WI38 (cell line): ENCODE data around the gene WDR77.

Source experiments
- H3K4me3 ChIP-seq: 2 replicates; pipeline ENCODE4 v1.5.1; 2011; ENCODE audit warnings: low read depth, mild to moderate bottlenecking, control low read depth, low read length
- TF ChIP-seq, protein P1 (sequence below): IDR thresholded peaks from 2 replicates; pipeline ENCODE4 v1.5.1; 2012; ENCODE audit warnings: low read depth, mild to moderate bottlenecking, control low read depth, low read length

Gene WDR77

GRCh38 chr1:111449703-111450017, 604 bp upstream of the WDR77 start:
- TF ChIP-seq, protein P1, sequence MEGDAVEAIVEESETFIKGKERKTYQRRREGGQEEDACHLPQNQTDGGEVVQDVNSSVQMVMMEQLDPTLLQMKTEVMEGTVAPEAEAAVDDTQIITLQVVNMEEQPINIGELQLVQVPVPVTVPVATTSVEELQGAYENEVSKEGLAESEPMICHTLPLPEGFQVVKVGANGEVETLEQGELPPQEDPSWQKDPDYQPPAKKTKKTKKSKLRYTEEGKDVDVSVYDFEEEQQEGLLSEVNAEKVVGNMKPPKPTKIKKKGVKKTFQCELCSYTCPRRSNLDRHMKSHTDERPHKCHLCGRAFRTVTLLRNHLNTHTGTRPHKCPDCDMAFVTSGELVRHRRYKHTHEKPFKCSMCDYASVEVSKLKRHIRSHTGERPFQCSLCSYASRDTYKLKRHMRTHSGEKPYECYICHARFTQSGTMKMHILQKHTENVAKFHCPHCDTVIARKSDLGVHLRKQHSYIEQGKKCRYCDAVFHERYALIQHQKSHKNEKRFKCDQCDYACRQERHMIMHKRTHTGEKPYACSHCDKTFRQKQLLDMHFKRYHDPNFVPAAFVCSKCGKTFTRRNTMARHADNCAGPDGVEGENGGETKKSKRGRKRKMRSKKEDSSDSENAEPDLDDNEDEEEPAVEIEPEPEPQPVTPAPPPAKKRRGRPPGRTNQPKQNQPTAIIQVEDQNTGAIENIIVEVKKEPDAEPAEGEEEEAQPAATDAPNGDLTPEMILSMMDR: no peak
- H3K4me3 ChIP-seq: peak overlapping the region; percentile 99

DNA sequence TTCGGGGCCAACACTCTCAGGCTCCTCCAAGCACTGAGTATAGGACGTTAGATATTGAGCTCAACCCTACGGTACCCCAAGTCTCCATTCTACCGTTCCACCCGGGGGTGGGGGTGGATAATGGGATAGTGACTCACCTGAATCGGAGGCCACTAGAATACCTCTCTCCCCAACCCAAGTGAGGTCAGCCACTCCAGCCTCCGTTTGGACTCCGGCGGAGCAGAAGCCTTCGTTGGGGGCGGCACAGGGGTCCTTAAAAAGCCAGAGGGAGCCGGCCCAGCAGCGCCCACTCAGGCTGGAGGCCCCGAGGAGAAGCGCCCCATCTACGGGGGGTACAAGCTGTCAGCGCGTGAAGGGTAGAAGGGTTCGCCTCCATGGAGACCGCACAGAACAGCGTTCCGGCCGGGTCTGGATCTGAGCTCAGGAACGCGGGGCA, 556 bp downstream of the WDR77 start:
- TF ChIP-seq, protein P1: no peak
- H3K4me3 ChIP-seq: peak overlapping the region; percentile 99

- TF ChIP-seq, protein P1: no peak
- peak overlapping the region; percentile 99 for H3K4me3 ChIP-seq
Observed at GRCh38 chr1:111446967-111447892, 1.8 kb downstream of the WDR77 start.

DNA sequence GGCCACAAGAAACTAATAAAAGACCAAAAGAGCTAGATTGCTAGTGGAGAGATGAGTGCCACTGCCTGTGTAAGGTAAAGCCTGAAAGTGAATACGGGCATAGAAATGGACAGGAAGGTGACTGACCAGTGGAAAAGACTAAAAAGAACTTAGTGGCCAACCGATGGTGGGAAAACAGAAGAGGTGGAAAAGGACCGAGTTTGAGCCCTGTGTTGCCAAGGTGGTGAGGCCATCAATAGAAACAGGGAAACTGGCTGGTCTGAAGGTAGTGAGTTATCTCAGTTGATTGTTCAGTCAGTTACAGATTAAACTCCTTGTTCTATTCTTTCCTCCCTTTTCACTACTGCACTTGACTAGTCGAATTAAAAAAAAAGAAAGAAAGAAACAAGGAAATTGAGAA, 2.5 kb downstream of the WDR77 start:
- TF ChIP-seq, protein P1: no peak
- H3K4me3 ChIP-seq: no peak overlapping the region

DNA sequence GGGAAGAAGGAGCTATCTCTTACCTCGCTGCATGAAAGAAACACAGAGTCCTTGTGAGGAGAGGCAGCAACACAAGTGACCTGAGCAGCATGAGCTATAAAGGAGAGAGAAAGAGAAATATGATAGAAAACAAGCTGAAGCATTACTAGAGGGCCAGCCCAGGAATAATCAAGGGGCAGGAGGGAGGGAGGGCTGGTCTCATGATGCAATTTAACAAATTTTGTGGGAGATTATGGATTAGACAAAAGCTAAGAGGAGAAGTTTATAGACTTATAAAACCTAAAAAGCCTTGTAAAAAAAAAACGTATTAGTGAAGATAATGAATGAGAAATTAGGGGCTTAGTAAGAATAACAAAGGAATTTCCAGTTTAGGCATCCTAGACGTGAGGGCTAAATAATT, 5.0 kb downstream of the WDR77 start:
- no peak overlapping the region for H3K4me3 ChIP-seq
- TF ChIP-seq, protein P1: no peak

GRCh38 chr1:111442457-111442856, 6.6 kb downstream of the WDR77 start:
- TF ChIP-seq, protein P1: no peak
- no peak overlapping the region for H3K4me3 ChIP-seq

- TF ChIP-seq, protein P1: peak; percentile 52
- H3K4me3 ChIP-seq: no peak overlapping the region
Observed at GRCh38 chr1:111441573-111442192, 7.4 kb downstream of the WDR77 start.
